Omental fat pad (tissue), 4 donors: ENCODE results near the gene FBXL7. TPM values are rescaled to one million over a fixed set of nuclear protein-coding genes. Genes with fewer than 3 reads are reported as not detected.

ENCODE experiments used
- ATAC-seq: fragments of 150-250 bp; one replicate; pipeline ENCODE4 v1.9.1; 2016; ENCODE audit warnings: mild to moderate bottlenecking, moderate library complexity; ENCODE audit not compliant: low FRiP score
- DNase-seq: peaks from one replicate; pipeline ENCODE4 v3.0.0-alpha.2; 2019; ENCODE audit warnings: low spot score
- CTCF ChIP-seq, 3 donors: fragments of 450-650 bp; IDR thresholded peaks; one replicate each; pipeline ENCODE4 v1.5.1; 2016 to 2017; ENCODE audit warnings: antibody characterized with exemption in 3 of 3, mild to moderate bottlenecking in 3 of 3, moderate library complexity in 2 of 3
- total RNA-seq, 4 donors: library from RNA; depleted of rRNA; stranded (reverse); fragments of >200 nt; gene quantifications; one replicate each; pipeline ENCODE4 v1.1.0, GENCODE V29; 2016

FBXL7 gene
- total RNA-seq, 4 donors from 2014 or later = 9.1 to 47.1 (median 17.1) TPM

- no peak for TF ChIP-seq CTCF (IDR thresholded peaks at IDR 0.05)
- DNase-seq = no peak
- ATAC-seq = no peak
Observed at GRCh38 chr5:15757619-15758018, 257.6 kb downstream of the FBXL7 start.

DNA sequence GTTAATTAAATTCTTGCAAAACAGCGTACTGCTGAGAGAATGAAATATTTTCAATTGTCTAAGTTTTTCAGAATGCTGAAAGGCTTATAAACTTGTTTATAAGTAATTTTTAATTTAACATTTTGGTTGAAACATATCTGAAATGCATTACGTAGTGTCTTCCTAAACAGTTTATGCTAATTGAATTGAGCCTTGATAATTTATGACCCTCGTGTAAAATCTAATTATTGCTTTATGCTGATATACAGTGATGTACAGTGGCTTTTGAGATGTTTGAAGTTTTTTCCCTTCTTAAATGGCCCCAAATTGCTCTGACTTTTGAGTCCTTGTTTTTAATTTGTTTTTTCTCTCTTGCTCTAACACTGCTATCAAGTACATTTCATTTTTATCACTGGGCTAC is 262.7 kb downstream of the FBXL7 start:
- no peak for ATAC-seq
- no peak for TF ChIP-seq CTCF (IDR thresholded peaks at IDR 0.05)
- DNase-seq = no peak

- TF ChIP-seq CTCF (IDR thresholded peaks at IDR 0.05) = no peak
- ATAC-seq = no peak
- no peak for DNase-seq
Observed at GRCh38 chr5:15763754-15764153, 263.8 kb downstream of the FBXL7 start.

- TF ChIP-seq CTCF (IDR thresholded peaks at IDR 0.05) = no peak
- no peak for DNase-seq
- no peak for ATAC-seq
Observed at GRCh38 chr5:15768936-15769335, 269.0 kb downstream of the FBXL7 start.

GRCh38 chr5:15772131-15772530 is 272.2 kb downstream of the FBXL7 start:
- ATAC-seq (no peak), DNase-seq (no peak)
- TF ChIP-seq CTCF (IDR thresholded peaks at IDR 0.05) = no peak

GRCh38 chr5:15774632-15775031 is 274.7 kb downstream of the FBXL7 start:
- no peak for DNase-seq

More at GRCh38 chr5:15774632-15775031, 274.7 kb downstream of the FBXL7 start:
- no peak for ATAC-seq
- TF ChIP-seq CTCF (IDR thresholded peaks at IDR 0.05) = no peak
